Naive thymus-derived CD4-positive, alpha-beta T cell (primary cell): ENCODE results near the gene DOK4. TPM values are rescaled to one million over a fixed set of nuclear protein-coding genes. Genes with fewer than 3 reads are reported as not detected.
A peak's percentile ranks its signal among the peaks of the same experiment; 100 is the strongest.

ENCODE experiments used
- ATAC-seq: fragments of 150-1000 bp; cut with Tn5 transposase; 2 replicates; pipeline ENCODE4 v1.10.0; 2021; ENCODE audit warnings: mild to moderate bottlenecking, moderate library complexity
- CTCF ChIA-PET: fragments of 350-600 bp; sonication (Branson Sonifier 250); formaldehyde crosslinking; loops from one replicate; lab custom pipeline; 2021; ENCODE audit warnings: antibody characterized with exemption; lab: Charles Lee
- POLR2A ChIA-PET: fragments of 350-600 bp; sonication (Branson Sonifier 250); formaldehyde crosslinking; loops from one replicate; lab custom pipeline; 2021; ENCODE audit warnings: antibody characterized with exemption, inconsistent platforms; lab: Charles Lee
- DNase-seq, 9 donors: peaks; one replicate each; pipeline versions ENCODE4 v3.0.0 to v3.0.0-alpha.2; 2020 to 2022; ENCODE audit warnings: mixed read lengths in 1 of 9
- H3K27ac ChIP-seq: one replicate; pipeline ENCODE4 v1.7.0; 2013; ENCODE audit warnings: mild to moderate bottlenecking, low read depth, low read length, moderate library complexity
- H3K27me3 ChIP-seq, 2 donors: one replicate each; pipeline ENCODE4 v1.7.0; 2013; ENCODE audit warnings: low read length in 2 of 2, mild to moderate bottlenecking in 2 of 2, moderate library complexity in 2 of 2; ENCODE audit not compliant: control insufficient read depth in 2 of 2, insufficient read depth in 2 of 2
- H3K36me3 ChIP-seq, 3 experiments: 1 replicate in 2 of 3; 2 replicates in 1 of 3; pipeline ENCODE4 v1.7.0; 2013; ENCODE audit warnings: low read length in 3 of 3, mild to moderate bottlenecking in 3 of 3, moderate library complexity in 1 of 3; ENCODE audit not compliant: insufficient read depth in 3 of 3, control insufficient read depth in 2 of 3
- H3K4me1 ChIP-seq, 2 donors: one replicate each; pipeline ENCODE4 v1.7.0; 2013; ENCODE audit warnings: low read length in 2 of 2, mild to moderate bottlenecking in 2 of 2, moderate library complexity in 1 of 2; ENCODE audit not compliant: control insufficient read depth in 2 of 2, insufficient read depth in 2 of 2
- H3K4me3 ChIP-seq: 2 replicates; pipeline ENCODE4 v1.7.0; 2013; ENCODE audit warnings: mild to moderate bottlenecking, low read length
- H3K9me3 ChIP-seq, 3 experiments: 1 replicate in 2 of 3; 2 replicates in 1 of 3; pipeline ENCODE4 v1.7.0; 2013; ENCODE audit warnings: low read length in 3 of 3; ENCODE audit not compliant: control insufficient read depth in 2 of 3
- H3K27ac Mint-ChIP-seq, 9 donors: one replicate each; pipeline ENCODE4 v1.8.0; 2020 to 2022; ENCODE audit warnings: mixed read lengths in 9 of 9, mild to moderate bottlenecking in 8 of 9, moderate library complexity in 5 of 9, inconsistent platforms in 2 of 9
- H3K27me3 Mint-ChIP-seq, 5 donors: one replicate each; pipeline ENCODE4 v1.8.0; 2021 to 2022; ENCODE audit warnings: mixed read lengths in 5 of 5, mild to moderate bottlenecking in 1 of 5
- H3K36me3 Mint-ChIP-seq, 5 donors: one replicate each; pipeline ENCODE4 v1.8.0; 2020 to 2022; ENCODE audit warnings: mixed read lengths in 5 of 5, mild to moderate bottlenecking in 3 of 5, inconsistent platforms in 1 of 5
- H3K4me1 Mint-ChIP-seq, 7 donors: one replicate each; pipeline ENCODE4 v1.8.0; 2020 to 2022; ENCODE audit warnings: mixed read lengths in 7 of 7, mild to moderate bottlenecking in 3 of 7, inconsistent platforms in 1 of 7
- H3K4me3 Mint-ChIP-seq, 10 donors: one replicate each; pipeline ENCODE4 v1.8.0; 2020 to 2022; ENCODE audit warnings: mild to moderate bottlenecking in 10 of 10, mixed read lengths in 10 of 10, moderate library complexity in 6 of 10, inconsistent platforms in 2 of 10
- H3K9me3 Mint-ChIP-seq, 11 donors: one replicate each; pipeline ENCODE4 v1.8.0; 2020 to 2022; ENCODE audit warnings: mixed read lengths in 11 of 11, mild to moderate bottlenecking in 4 of 11, inconsistent platforms in 1 of 11, moderate library complexity in 1 of 11
- intact Hi-C, 2 donors: fragments of 100-400 bp; cut with micrococcal nuclease; formaldehyde crosslinking; loops; one replicate each; pipeline ENCODE4 v1.15.1; 2023
- polyA plus RNA-seq, 2 donors: library from polyadenylated mRNA; unstranded; fragments of 300-500 nt; fragmentation: Illumina TruSeq; gene quantifications; one replicate each; pipeline ENCODE4 v1.2.3, GENCODE V29; 2021
- total RNA-seq, 6 experiments: library from RNA in 5 of 6; stranded (reverse) in 5 of 6; gene quantifications; 1 replicate in 5 of 6; 2 replicates in 1 of 6; pipeline ENCODE4 v1.2.3 and lab custom pipeline; 2021 to 2026

The DOK4 gene
- total and polyA plus RNA-seq, 7 experiments from 2014 or later = 1.6 to 4.6 (median 2.9) TPM

DNA sequence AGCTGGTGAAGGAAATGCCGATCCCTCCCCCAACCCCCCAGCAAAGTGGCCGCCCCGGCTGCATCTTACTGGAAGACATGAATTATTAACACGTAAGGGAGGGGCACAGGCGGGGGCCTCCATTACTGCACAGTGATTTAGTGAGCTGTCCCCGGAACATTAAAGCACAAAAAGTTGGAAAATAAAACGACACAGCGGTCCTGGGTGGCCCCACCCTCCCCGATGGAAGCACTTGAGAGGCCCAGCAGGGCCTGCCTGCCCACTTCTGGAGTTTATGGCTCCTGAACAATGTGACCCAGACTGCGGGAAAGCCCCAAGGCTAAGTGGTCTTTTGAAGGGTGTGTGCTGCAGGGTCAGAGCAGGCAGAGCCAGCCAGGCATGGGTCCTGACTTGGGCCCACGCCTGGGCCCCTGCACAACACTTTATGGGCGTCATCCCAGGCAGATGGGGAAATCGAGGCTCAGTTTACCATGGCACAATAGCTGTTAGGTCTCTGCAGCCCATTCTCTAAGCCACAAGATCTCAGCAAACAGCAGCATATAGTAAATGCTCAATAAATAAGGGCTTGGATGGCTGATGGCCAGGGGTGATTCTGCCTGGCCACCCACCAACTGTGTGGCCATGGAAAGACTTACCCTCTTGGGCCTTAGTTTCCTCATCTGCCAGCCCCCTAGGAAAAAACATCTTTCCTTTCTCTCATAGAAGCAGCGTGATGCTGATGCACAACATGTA lies 27.2 kb upstream of the DOK4 start:
- Histone ChIP-seq H3K27me3 (no peaks in the 10 kb centered on the region), H3K36me3 (peaks cover 0 to 36% (median 0%) of the 10 kb centered on the region in 3 experiments), H3K9me3 (no peaks in the 10 kb centered on the region), H3K4me1 (no peaks in the 10 kb centered on the region), H3K4me3 (no peak overlapping the region), H3K27ac (no peak overlapping the region)
- intact Hi-C loops = no loop called here
- no peaks in the 10 kb centered on the region for H3K27me3 Mint-ChIP-seq
- peaks cover 0 to 20% (median 0%) of the 10 kb centered on the region in 5 donors for H3K36me3 Mint-ChIP-seq
- CTCF ChIA-PET = interaction anchor here (0.9 kb wide), 1 partner anchor 83 kb away, joined by 5 read pairs; no protein-coding TSS in a partner anchor
- ATAC-seq (no peak), DNase-seq (no peak)
- peak overlapping the region in 1 of 9 donors; percentile 17 for H3K27ac Mint-ChIP-seq
- H3K4me3 Mint-ChIP-seq = no peak overlapping the region
- POLR2A ChIA-PET = no interaction called here
- peaks cover 0 to 2% (median 0%) of the 10 kb centered on the region in 7 donors for H3K4me1 Mint-ChIP-seq
- H3K9me3 Mint-ChIP-seq = no peaks in the 10 kb centered on the region

DNA sequence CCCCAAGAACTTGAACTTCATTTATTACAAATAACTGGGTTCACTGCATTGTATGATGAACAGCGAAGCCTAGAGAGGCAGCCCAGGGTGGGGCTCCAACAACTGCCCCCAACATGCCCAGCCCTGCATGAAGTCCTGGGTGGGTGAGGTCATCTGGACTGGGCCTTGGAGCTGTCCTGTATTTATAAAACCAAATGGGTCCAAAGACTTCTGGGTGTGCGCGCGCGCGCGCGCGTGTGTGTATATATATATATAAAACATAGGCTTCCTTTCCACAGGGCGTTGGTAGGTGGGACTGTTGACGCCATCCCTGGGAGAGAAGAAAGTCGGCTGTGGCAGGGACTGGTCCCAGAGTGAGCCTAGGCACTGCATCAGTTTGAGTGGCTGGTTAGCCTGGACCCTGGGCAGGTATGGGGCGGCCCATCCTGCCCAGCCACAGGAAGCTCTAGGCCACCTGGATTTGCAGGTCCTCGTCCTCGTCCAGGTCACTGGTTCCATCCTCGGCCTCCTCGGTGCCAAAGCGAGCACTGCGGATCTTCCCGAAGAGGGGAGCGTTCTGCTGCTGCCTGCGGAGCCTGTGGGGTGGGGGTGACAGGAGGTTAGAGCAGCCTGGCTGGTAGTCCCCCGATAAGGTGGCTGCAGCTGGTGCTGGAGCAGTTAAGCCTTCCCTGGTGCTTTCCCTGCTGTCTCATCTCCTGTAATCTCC lies 26.2 kb upstream of the DOK4 start:
- Histone ChIP-seq H3K27me3 (no peaks in the 10 kb centered on the region), H3K36me3 (peaks cover 0 to 25% (median 0%) of the 10 kb centered on the region in 3 experiments), H3K4me3 (no peak overlapping the region), H3K27ac (no peak overlapping the region), H3K4me1 (no peaks in the 10 kb centered on the region), H3K9me3 (no peaks in the 10 kb centered on the region)
- H3K27me3 Mint-ChIP-seq = no peaks in the 10 kb centered on the region
- CTCF ChIA-PET = no interaction called here
- H3K9me3 Mint-ChIP-seq = no peaks in the 10 kb centered on the region
- peaks cover 0 to 17% (median 0%) of the 10 kb centered on the region in 5 donors for H3K36me3 Mint-ChIP-seq
- POLR2A ChIA-PET = interaction anchor here (0.7 to 1.0 kb wide), 2 partner anchors 39 to 483 kb away, joined by 3 read pairs; no protein-coding TSS in a partner anchor
- intact Hi-C loops = no loop called here
- H3K27ac Mint-ChIP-seq = peak overlapping the region in 2 of 9 donors; percentile 17 to 36
- peaks cover 0 to 2% (median 0%) of the 10 kb centered on the region in 7 donors for H3K4me1 Mint-ChIP-seq
- no peak overlapping the region for H3K4me3 Mint-ChIP-seq
- ATAC-seq = no peak
- DNase-seq = no peak

DNA sequence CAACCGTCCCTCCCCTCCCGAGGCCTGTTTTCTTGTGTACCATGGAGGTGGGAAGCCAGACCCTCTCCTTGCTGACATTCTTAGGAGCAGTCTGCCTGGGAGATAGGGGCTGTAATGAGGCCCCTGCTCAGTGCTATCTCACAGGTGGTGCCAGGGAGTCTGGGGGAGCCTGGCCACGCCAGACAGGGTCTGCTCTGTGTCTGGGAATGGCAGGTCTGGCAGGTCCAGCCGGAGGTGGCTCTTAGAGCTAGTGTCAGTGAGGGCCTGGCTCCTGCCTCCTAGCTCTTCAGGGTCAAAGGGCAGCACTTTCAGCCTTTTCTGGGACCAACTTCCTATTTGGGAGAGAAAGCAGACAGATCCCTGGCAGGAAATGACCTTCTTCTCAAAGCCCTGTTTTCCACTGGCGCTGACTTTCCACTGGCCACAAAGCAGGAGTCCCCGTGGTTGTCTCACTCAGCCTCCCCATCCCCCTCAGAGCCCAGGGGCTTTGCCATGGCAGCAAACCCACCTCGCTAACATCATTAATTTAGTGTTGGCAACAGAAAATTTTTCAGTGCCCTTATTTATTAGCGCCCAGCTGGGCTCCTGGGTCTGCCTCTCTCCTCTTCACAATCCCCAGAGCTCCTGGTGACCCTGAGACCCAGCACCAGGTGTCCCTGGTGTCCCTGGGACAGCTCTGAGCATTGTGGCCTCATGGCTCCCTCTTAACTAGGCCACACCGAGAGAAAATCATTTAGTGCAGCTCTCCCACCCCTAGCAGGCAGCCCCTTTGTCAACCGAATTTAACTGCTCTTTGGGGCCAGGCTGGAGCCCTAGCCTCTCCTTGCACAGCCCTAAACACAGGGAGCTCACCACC lies 24.0 kb upstream of the DOK4 start:
- H3K27me3 Mint-ChIP-seq = no peaks in the 10 kb centered on the region
- no peak overlapping the region for H3K27ac Mint-ChIP-seq
- CTCF ChIA-PET = interaction anchor here (0.6 to 1.0 kb wide), 2 partner anchors 27 to 117 kb away, joined by 3 read pairs; no protein-coding TSS in a partner anchor
- intact Hi-C loops = no loop called here
- no peaks in the 10 kb centered on the region for H3K9me3 Mint-ChIP-seq
- no peak for DNase-seq
- H3K27ac ChIP-seq = no peak overlapping the region
- H3K4me3 ChIP-seq = no peak overlapping the region
- H3K4me1 ChIP-seq = no peaks in the 10 kb centered on the region
- peaks cover 0 to 15% (median 0%) of the 10 kb centered on the region in 3 experiments for H3K36me3 ChIP-seq
- H3K36me3 Mint-ChIP-seq = peaks cover 0 to 9% (median 0%) of the 10 kb centered on the region in 5 donors
- H3K4me3 Mint-ChIP-seq = no peak overlapping the region
- H3K4me1 Mint-ChIP-seq = no peaks in the 10 kb centered on the region
- H3K27me3 ChIP-seq = no peaks in the 10 kb centered on the region
- no peak for ATAC-seq
- POLR2A ChIA-PET = interaction anchor here (0.6 kb wide), 1 partner anchor 23 kb away, joined by 3 read pairs; no protein-coding TSS in a partner anchor
- H3K9me3 ChIP-seq = no peaks in the 10 kb centered on the region

DNA sequence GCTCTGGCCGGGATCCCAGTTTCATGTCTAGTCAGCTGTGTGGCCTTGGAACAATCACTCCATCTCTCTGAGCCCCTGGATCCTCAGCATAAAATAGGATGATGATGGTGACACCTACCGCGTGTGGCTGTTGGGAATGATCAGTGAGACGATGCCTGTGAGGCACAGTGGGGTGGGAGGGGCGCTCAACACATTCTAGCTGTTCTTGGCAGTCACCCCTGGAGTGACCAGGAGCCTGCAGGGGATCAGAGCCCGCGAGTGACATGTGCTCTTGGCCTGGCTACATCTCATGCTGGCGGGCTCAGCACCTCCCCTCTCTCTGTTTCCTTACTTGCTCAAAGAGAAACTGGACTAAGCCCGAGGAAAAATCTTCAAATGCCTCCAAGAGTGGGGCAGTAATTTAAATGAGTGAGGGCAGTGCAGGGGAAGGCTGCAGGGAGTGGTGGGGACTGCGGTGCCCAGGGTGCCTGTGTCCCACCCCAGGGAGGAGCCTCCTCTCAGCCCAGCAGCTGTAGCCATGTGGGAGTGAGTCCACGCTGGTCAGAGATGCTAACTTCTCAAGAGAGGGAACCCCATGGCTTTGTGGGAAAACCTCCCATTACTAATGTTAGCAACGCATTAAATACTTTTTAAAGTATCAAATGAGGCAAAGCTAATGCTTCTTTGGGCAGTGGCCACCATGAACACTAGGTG lies 23.1 kb upstream of the DOK4 start:
- Histone ChIP-seq H3K27ac (no peak overlapping the region), H3K36me3 (peaks cover 0 to 12% (median 0%) of the 10 kb centered on the region in 3 experiments), H3K4me1 (no peaks in the 10 kb centered on the region), H3K27me3 (no peaks in the 10 kb centered on the region), H3K9me3 (no peaks in the 10 kb centered on the region), H3K4me3 (no peak overlapping the region)
- ATAC-seq (no peak), DNase-seq (no peak)
- Mint-ChIP-seq H3K36me3 (peaks cover 0 to 9% (median 0%) of the 10 kb centered on the region in 5 donors), H3K4me3 (no peak overlapping the region), H3K27ac (no peak overlapping the region), H3K4me1 (no peaks in the 10 kb centered on the region), H3K9me3 (no peaks in the 10 kb centered on the region), H3K27me3 (peaks cover 0 to 2% (median 0%) of the 10 kb centered on the region in 5 donors)
- intact Hi-C loops = no loop called here
- ChIA-PET POLR2A (no interaction called here), CTCF (interaction anchor here (1.0 kb wide), 1 partner anchor 28 kb away, joined by 3 read pairs; no protein-coding TSS in a partner anchor)

DNA sequence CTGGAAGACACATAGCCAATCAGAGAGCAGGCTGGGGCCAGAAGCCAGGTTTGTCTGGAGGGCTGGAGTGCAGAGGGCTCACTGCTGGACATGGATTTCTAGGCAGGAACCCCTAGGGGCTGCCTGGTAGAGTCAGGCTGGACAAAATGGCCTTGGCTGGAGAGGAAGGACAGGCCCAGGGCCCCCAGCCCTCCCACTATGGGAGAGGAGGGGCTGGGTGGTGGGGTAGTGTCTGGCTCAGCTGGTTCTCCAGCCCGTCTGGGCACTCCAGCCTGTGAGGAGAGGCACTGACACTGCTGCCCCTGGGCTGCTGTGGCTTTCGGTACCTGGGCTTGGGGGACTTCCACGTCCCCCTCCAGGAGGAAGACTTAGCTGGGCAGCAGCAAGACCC lies 21.7 kb upstream of the DOK4 start:
- Histone ChIP-seq H3K4me1 (no peaks in the 10 kb centered on the region), H3K9me3 (no peaks in the 10 kb centered on the region), H3K4me3 (no peak overlapping the region), H3K36me3 (peaks cover 0 to 8% (median 0%) of the 10 kb centered on the region in 3 experiments), H3K27me3 (no peaks in the 10 kb centered on the region), H3K27ac (no peak overlapping the region)
- Mint-ChIP-seq H3K9me3 (no peaks in the 10 kb centered on the region), H3K4me3 (no peak overlapping the region), H3K27ac (no peak overlapping the region), H3K27me3 (peaks cover 0 to 2% (median 0%) of the 10 kb centered on the region in 5 donors), H3K36me3 (peaks cover 0 to 3% (median 0%) of the 10 kb centered on the region in 5 donors), H3K4me1 (no peaks in the 10 kb centered on the region)
- CTCF ChIA-PET = no interaction called here
- no peak for ATAC-seq
- POLR2A ChIA-PET = no interaction called here
- intact Hi-C loops = no loop called here
- DNase-seq = no peak
